CD1c-positive myeloid dendritic cell (primary cell): ENCODE results near the gene TMEM132D.

ENCODE experiments used
- DNase-seq: peaks from one replicate; pipeline ENCODE4 v3.0.0-alpha.2; 2016; ENCODE audit errors: extremely low spot score

The TMEM132D gene

GRCh38 chr12:129727100-129727499 lies 176.7 kb downstream of the TMEM132D start:
- DNase-seq, result no peak

GRCh38 chr12:129723260-129723659 lies 180.6 kb downstream of the TMEM132D start:
- no peak for DNase-seq

- no peak for DNase-seq
These were observed 183.2 kb downstream of the TMEM132D start for GRCh38 chr12:129720618-129721017.

GRCh38 chr12:129719416-129719815 lies 184.4 kb downstream of the TMEM132D start:
- no peak for DNase-seq

GRCh38 chr12:129717438-129717837 lies 186.4 kb downstream of the TMEM132D start:
- DNase-seq, result no peak

- no peak for DNase-seq
These were observed 187.0 kb downstream of the TMEM132D start for GRCh38 chr12:129716825-129717224.

- DNase-seq, result no peak
These were observed 197.1 kb downstream of the TMEM132D start for GRCh38 chr12:129706716-129707115.

GRCh38 chr12:129704232-129704830 lies 199.5 kb downstream of the TMEM132D start:
- DNase-seq, result no peak

GRCh38 chr12:129701631-129702101 lies 202.2 kb downstream of the TMEM132D start:
- no peak for DNase-seq

- no peak for DNase-seq
These were observed 203.8 kb downstream of the TMEM132D start for GRCh38 chr12:129700036-129700435.

- no peak for DNase-seq
These were observed 206.9 kb downstream of the TMEM132D start for GRCh38 chr12:129696926-129697325.

GRCh38 chr12:129696405-129696804 lies 207.4 kb downstream of the TMEM132D start:
- DNase-seq, result no peak

- no peak for DNase-seq
These were observed 210.1 kb downstream of the TMEM132D start for GRCh38 chr12:129693731-129694130.

- no peak for DNase-seq
These were observed 216.1 kb downstream of the TMEM132D start for GRCh38 chr12:129687731-129688130.

GRCh38 chr12:129681830-129682229 lies 222.0 kb downstream of the TMEM132D start:
- DNase-seq, result no peak

- DNase-seq, result no peak
These were observed 222.7 kb downstream of the TMEM132D start for GRCh38 chr12:129681151-129681550.

- no peak for DNase-seq
These were observed 227.4 kb downstream of the TMEM132D start for GRCh38 chr12:129676411-129676810.

- no peak for DNase-seq
These were observed 227.9 kb downstream of the TMEM132D start for GRCh38 chr12:129675947-129676346.

GRCh38 chr12:129675496-129675895 lies 228.3 kb downstream of the TMEM132D start:
- no peak for DNase-seq

GRCh38 chr12:129673806-129674205 lies 230.0 kb downstream of the TMEM132D start:
- DNase-seq, result no peak

- no peak for DNase-seq
These were observed 231.7 kb downstream of the TMEM132D start for GRCh38 chr12:129672110-129672509.

- DNase-seq, result no peak
These were observed 233.4 kb downstream of the TMEM132D start for GRCh38 chr12:129670256-129670920.

- no peak for DNase-seq
These were observed 238.4 kb downstream of the TMEM132D start for GRCh38 chr12:129665414-129665813.

- no peak for DNase-seq
These were observed 241.6 kb downstream of the TMEM132D start for GRCh38 chr12:129662234-129662633.
